ENCODE results near the gene ERBB2. TPM values are rescaled to one million over a fixed set of nuclear protein-coding genes. Genes with fewer than 3 reads are reported as not detected.
A peak's percentile ranks its signal among the peaks of the same experiment; 100 is the strongest.

ERBB2 gene
- total and polyA plus RNA-seq, 2 of the 13 experiments (the other 11 are each of a cell fraction or from before 2014, with no cell fraction given) = 57.7 to 64.1 TPM

GRCh38 chr17:39737760-39738567, 38.1 kb downstream of the ERBB2 start, which contains the start of gene GRB7 (continued):
- TF ChIP-seq, protein P1, sequence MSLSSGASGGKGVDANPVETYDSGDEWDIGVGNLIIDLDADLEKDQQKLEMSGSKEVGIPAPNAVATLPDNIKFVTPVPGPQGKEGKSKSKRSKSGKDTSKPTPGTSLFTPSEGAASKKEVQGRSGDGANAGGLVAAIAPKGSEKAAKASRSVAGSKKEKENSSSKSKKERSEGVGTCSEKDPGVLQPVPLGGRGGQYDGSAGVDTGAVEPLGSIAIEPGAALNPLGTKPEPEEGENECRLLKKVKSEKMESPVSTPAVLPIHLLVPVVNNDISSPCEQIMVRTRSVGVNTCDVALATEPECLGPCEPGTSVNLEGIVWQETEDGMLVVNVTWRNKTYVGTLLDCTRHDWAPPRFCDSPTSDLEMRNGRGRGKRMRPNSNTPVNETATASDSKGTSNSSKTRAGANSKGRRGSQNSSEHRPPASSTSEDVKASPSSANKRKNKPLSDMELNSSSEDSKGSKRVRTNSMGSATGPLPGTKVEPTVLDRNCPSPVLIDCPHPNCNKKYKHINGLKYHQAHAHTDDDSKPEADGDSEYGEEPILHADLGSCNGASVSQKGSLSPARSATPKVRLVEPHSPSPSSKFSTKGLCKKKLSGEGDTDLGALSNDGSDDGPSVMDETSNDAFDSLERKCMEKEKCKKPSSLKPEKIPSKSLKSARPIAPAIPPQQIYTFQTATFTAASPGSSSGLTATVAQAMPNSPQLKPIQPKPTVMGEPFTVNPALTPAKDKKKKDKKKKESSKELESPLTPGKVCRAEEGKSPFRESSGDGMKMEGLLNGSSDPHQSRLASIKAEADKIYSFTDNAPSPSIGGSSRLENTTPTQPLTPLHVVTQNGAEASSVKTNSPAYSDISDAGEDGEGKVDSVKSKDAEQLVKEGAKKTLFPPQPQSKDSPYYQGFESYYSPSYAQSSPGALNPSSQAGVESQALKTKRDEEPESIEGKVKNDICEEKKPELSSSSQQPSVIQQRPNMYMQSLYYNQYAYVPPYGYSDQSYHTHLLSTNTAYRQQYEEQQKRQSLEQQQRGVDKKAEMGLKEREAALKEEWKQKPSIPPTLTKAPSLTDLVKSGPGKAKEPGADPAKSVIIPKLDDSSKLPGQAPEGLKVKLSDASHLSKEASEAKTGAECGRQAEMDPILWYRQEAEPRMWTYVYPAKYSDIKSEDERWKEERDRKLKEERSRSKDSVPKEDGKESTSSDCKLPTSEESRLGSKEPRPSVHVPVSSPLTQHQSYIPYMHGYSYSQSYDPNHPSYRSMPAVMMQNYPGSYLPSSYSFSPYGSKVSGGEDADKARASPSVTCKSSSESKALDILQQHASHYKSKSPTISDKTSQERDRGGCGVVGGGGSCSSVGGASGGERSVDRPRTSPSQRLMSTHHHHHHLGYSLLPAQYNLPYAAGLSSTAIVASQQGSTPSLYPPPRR (CRISPR knock-in tag; IDR thresholded peaks at IDR 0.05; ENCODE audit: borderline replicate concordance) = peak; percentile 58; the same call in 1 of the 2 replicates
- TF ChIP-seq ZNF83 (CRISPR knock-in tag; IDR thresholded peaks at IDR 0.05; ENCODE audit: borderline replicate concordance) = no peak
- no peak for TF ChIP-seq MZF1 (CRISPR knock-in tag; IDR thresholded peaks at IDR 0.05; ENCODE audit: borderline replicate concordance)
- TF ChIP-seq ZNF589 (CRISPR knock-in tag; conservative IDR thresholded peaks at IDR 0.05) = no peak
- TF ChIP-seq SIN3A (IDR thresholded peaks at IDR 0.05; ENCODE audit: borderline replicate concordance, low read depth, low read length) = peak; percentile 72; the same call in 1 of the 2 replicates
- no peak for TF ChIP-seq ZFP36L2 (CRISPR knock-in tag; IDR thresholded peaks at IDR 0.05)
- 0 out of 2 replicates have a peak, but pooled peaks have one; percentile 17 for TF ChIP-seq SMAD1 (CRISPR knock-in tag; IDR thresholded peaks at IDR 0.05; ENCODE audit: borderline replicate concordance, low read depth)
- TF ChIP-seq ZNF709 (CRISPR knock-in tag; IDR thresholded peaks at IDR 0.05) = peak; percentile 75; the same call in 1 of the 2 replicates
- no peak; the same call in 1 of the 2 replicates for TF ChIP-seq HNF4G (IDR thresholded peaks at IDR 0.05; ENCODE audit: borderline replicate concordance, low read depth, low read length)
- no peak for TF ChIP-seq HNF4G (CRISPR knock-in tag; IDR thresholded peaks at IDR 0.05; ENCODE audit: borderline replicate concordance, low read depth)
- TF ChIP-seq, protein P2, sequence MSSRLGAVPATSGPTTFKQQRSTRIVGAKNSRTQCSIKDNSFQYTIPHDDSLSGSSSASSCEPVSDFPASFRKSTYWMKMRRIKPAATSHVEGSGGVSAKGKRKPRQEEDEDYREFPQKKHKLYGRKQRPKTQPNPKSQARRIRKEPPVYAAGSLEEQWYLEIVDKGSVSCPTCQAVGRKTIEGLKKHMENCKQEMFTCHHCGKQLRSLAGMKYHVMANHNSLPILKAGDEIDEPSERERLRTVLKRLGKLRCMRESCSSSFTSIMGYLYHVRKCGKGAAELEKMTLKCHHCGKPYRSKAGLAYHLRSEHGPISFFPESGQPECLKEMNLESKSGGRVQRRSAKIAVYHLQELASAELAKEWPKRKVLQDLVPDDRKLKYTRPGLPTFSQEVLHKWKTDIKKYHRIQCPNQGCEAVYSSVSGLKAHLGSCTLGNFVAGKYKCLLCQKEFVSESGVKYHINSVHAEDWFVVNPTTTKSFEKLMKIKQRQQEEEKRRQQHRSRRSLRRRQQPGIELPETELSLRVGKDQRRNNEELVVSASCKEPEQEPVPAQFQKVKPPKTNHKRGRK (CRISPR knock-in tag; IDR thresholded peaks at IDR 0.05) = no peak
- peak; percentile 14; the same call in 1 of the 2 replicates for TF ChIP-seq ZBTB7B (CRISPR knock-in tag; IDR thresholded peaks at IDR 0.05)
- TF ChIP-seq, protein P3, sequence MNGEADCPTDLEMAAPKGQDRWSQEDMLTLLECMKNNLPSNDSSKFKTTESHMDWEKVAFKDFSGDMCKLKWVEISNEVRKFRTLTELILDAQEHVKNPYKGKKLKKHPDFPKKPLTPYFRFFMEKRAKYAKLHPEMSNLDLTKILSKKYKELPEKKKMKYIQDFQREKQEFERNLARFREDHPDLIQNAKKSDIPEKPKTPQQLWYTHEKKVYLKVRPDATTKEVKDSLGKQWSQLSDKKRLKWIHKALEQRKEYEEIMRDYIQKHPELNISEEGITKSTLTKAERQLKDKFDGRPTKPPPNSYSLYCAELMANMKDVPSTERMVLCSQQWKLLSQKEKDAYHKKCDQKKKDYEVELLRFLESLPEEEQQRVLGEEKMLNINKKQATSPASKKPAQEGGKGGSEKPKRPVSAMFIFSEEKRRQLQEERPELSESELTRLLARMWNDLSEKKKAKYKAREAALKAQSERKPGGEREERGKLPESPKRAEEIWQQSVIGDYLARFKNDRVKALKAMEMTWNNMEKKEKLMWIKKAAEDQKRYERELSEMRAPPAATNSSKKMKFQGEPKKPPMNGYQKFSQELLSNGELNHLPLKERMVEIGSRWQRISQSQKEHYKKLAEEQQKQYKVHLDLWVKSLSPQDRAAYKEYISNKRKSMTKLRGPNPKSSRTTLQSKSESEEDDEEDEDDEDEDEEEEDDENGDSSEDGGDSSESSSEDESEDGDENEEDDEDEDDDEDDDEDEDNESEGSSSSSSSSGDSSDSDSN (CRISPR knock-in tag; IDR thresholded peaks at IDR 0.05) = peak; percentile 74
- TF ChIP-seq ZNF672 (CRISPR knock-in tag; IDR thresholded peaks at IDR 0.05) = no peak
- peak; percentile 85; the same call in 1 of the 2 replicates for TF ChIP-seq MED13 (CRISPR knock-in tag; IDR thresholded peaks at IDR 0.05)
- peak; percentile 89; the same call in 1 of the 2 replicates for TF ChIP-seq ZNF850 (CRISPR knock-in tag; conservative IDR thresholded peaks at IDR 0.05)
- no peak for TF ChIP-seq SP2 (CRISPR knock-in tag; IDR thresholded peaks at IDR 0.05)
- TF ChIP-seq SCMH1 (CRISPR knock-in tag; IDR thresholded peaks at IDR 0.05; ENCODE audit: borderline replicate concordance) = no peak
- TF ChIP-seq ZNF75D (CRISPR knock-in tag; IDR thresholded peaks at IDR 0.05; ENCODE audit: borderline replicate concordance) = peak; percentile 24; the same call in 1 of the 2 replicates
- no peak for TF ChIP-seq CEBPB (IDR thresholded peaks at IDR 0.05; ENCODE audit: borderline replicate concordance, low read depth, low read length)
